Measurements from ENCODE around the gene AARS1.

DNA sequence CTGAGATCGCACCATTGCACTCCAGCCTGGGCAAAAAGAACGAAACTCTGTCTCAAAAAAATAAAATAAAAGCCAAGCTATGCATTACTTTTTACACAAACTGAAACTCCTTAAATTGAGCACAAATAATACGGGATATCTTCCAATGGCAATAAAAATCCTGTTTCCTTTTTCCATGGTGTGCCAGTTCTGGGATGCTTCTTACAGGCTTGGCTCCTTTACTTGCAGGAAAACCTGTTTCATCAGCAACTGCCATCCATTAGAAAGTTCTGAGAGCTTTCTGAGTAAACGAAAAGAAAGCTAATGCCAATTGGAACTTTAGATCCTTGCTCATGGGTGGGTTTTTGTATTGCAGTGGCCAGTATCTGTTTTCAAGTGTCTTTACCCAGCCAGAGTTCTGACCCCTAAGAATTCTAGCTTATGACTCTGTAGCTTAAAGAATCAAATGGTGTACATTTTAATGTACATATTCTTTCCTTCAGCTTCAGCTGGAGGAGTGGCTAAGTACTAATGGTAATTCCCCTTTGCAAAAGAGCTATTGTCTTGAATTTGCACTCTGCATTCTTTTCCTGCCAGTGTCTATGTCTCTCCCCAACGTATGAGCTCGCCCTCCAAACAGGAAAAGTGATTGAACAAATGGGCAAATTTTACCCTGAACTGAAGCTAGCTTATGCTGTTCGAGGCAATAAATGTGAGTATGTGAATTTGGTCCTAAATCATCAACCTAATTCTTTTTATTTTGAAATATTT, 35.9 kb upstream of the AARS1 start:
- TF ChIP-seq, protein P1, sequence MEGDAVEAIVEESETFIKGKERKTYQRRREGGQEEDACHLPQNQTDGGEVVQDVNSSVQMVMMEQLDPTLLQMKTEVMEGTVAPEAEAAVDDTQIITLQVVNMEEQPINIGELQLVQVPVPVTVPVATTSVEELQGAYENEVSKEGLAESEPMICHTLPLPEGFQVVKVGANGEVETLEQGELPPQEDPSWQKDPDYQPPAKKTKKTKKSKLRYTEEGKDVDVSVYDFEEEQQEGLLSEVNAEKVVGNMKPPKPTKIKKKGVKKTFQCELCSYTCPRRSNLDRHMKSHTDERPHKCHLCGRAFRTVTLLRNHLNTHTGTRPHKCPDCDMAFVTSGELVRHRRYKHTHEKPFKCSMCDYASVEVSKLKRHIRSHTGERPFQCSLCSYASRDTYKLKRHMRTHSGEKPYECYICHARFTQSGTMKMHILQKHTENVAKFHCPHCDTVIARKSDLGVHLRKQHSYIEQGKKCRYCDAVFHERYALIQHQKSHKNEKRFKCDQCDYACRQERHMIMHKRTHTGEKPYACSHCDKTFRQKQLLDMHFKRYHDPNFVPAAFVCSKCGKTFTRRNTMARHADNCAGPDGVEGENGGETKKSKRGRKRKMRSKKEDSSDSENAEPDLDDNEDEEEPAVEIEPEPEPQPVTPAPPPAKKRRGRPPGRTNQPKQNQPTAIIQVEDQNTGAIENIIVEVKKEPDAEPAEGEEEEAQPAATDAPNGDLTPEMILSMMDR (IDR thresholded peaks at IDR 0.05): no peak
- no peak for TF ChIP-seq POLR2A (IDR thresholded peaks at IDR 0.05; ENCODE audit: low read depth)
